SJSA1 (cell line): Measurements from ENCODE around the gene RDH13. TPM values are rescaled to one million over a fixed set of nuclear protein-coding genes. Genes with fewer than 3 reads are reported as not detected.

Source experiments
- DNase-seq, 2 experiments: peaks; one replicate each; pipeline ENCODE4 v3.0.0-alpha.2; 2015 to 2020; ENCODE audit warnings: low spot score in 2 of 2, low read depth in 1 of 2
- H3K27ac ChIP-seq: fragments of 250-450 bp; sonication (Bioruptor Pico); 2 replicates; pipeline ENCODE4 v1.5.1; 2020; ENCODE audit warnings: mild to moderate bottlenecking, moderate library complexity
- H3K27me3 ChIP-seq: fragments of 250-450 bp; sonication (Bioruptor Pico); replicated peaks from 2 replicates; pipeline ENCODE4 v1.5.1; 2020; ENCODE audit warnings: mild to moderate bottlenecking, moderate library complexity
- H3K36me3 ChIP-seq: fragments of 250-450 bp; sonication (Bioruptor Pico); 2 replicates; pipeline ENCODE4 v1.5.1; 2020; ENCODE audit warnings: mild to moderate bottlenecking
- H3K4me1 ChIP-seq: fragments of 250-450 bp; sonication (Bioruptor Pico); replicated peaks from 2 replicates; pipeline ENCODE4 v1.6.1; 2021; ENCODE audit warnings: mild to moderate bottlenecking
- H3K4me3 ChIP-seq: fragments of 250-450 bp; sonication (Bioruptor Pico); 2 replicates; pipeline ENCODE4 v1.5.1; 2020; ENCODE audit warnings: mild to moderate bottlenecking
- H3K9me3 ChIP-seq: fragments of 250-450 bp; sonication (Bioruptor Pico); replicated peaks from 2 replicates; pipeline ENCODE4 v1.5.1; 2020; ENCODE audit warnings: mild to moderate bottlenecking
- total RNA-seq: library from RNA; depleted of rRNA; stranded (reverse); fragments of >200 nt; shearing (Covaris generic); gene quantifications from 2 replicates; pipeline ENCODE4 v1.2.3, GENCODE V29; 2014

Gene RDH13
- total RNA-seq, 1 experiment from 2014 or later, result 7.1 TPM

DNA sequence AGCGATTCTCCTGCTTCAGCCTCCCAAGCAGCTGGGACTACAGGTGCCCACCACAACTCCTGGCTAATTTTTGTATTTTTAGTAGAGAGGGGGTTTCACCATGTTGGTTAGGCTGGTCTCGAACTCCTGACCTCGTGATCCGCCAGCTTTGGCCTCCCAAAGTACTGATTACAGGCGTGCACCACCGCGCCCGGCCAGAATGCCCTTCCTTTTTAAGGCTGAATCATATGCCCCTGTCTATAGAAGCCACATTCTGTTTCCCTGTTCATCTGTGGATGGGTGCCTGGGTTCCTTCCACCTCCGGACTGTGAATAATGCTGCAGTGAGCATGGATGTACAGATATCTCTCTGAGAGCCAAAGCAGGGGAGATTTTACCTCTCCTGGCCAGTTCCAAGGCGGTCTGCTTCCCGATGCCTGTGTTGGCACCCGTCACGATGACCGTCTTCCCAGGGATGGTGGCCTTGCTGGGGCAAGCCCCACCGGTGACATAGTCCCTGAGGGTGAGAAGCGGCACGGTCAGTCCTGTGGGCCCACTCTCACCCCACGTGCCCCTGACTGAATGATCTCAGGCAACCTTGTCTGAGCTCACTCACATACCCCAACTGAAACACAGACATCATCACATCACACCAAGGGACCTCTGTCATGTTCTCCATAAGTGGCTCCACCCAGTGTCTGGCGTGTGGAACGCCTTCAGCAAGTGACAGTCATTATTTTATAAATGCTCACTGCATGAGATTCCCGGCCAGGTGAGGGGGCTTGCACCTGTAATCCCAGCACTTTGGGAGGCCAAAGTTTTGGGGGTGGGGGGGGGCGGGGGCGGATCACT is 4.0 kb downstream of the RDH13 start:
- Histone ChIP-seq H3K4me3 (no peak overlapping the region), H3K27me3 (no peaks in the 10 kb centered on the region), H3K27ac (no peak overlapping the region), H3K4me1 (peaks cover 10% of the 10 kb centered on the region), H3K36me3 (peaks cover 21% of the 10 kb centered on the region), H3K9me3 (no peaks in the 10 kb centered on the region; the same call in 1 of the 2 replicates)
- DNase-seq, result no peak

DNA sequence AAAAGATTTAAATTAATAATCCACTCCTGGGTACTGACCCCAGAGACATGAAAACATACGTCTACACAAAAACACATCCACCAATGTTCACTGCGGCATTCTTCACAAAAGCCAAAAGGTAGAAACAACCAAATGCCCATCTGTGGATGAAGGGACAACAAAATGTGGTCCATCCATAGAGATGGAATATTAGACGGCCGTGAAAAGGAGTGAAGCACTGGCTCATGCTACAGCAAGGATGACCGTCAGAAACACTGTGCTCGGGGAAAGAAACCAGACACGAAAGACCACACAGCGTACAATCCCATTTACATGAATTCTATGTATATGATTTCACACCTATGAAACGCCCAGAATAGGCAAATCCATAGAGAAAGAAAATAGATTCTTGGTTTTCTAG is 6.1 kb downstream of the RDH13 start:
- no peaks in the 10 kb centered on the region for H3K4me1 ChIP-seq
- H3K9me3 ChIP-seq, result no peaks in the 10 kb centered on the region
- no peak overlapping the region for H3K4me3 ChIP-seq
- DNase-seq, result no peak
- peaks cover 18% of the 10 kb centered on the region for H3K36me3 ChIP-seq
- H3K27me3 ChIP-seq, result no peaks in the 10 kb centered on the region
- H3K27ac ChIP-seq, result no peak overlapping the region

DNA sequence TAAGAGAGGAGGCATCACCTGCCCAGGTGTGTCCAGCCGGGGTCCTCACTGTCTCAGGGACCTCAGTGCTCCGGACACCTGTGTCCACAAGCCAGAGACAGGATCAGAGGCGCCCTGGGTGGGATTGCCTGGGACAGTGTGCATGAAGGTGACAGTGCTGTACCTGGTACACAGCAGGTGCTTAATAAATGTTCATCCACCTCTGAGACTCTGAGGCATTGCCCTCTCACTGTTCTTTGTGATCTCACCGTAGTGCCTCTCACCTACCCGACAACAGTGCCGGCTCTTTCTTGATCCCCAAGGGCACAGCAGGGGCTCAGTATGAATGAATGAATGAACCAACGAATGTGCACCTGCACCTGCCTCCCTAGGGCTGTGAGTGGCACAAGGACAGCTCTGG is 9.2 kb downstream of the RDH13 start:
- H3K27me3 ChIP-seq, result no peaks in the 10 kb centered on the region
- H3K9me3 ChIP-seq, result no peaks in the 10 kb centered on the region
- H3K4me3 ChIP-seq, result no peak overlapping the region
- DNase-seq, result no peak
- H3K27ac ChIP-seq, result no peak overlapping the region
- H3K4me1 ChIP-seq, result no peaks in the 10 kb centered on the region
- H3K36me3 ChIP-seq, result peaks cover 18% of the 10 kb centered on the region

DNA sequence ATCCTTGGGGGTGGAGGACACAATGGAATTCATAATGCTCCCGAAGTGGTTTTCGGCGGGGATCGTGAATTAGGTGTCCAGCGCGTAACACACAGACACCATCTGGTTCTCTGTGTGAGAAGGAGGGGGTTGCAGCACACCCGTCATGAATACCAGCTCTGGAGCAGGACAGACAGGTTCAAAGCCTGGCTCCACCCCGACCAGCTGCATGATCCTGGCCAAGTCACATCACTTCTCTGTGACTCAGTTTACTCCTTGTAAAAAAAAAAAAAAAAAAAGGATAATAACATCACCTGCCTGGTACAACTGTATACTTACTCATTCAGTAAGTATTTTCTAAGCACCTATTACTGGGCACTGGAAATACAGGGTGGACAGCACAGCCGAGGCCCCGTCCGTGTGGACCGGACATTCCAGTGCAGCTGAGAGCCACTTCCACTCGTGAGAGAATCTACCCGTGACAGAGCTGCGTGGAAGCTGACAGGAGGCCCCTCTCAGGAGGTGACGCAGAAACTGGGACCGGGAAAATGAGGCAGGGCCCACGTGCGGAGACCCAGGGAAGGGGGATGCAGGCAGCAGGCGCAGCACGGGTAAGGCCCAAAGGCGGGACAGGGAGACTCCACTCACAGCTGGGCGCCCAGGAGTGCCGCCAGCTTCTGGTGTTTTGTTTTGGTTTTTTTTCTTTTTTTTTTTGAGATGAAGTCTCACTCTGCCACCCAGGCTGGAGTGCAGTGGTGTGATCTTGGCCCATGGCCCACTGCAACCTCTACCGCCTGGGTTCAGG is 12.0 kb downstream of the RDH13 start:
- Histone ChIP-seq H3K4me3 (no peak overlapping the region), H3K27ac (no peak overlapping the region), H3K36me3 (peaks cover 16% of the 10 kb centered on the region), H3K27me3 (no peaks in the 10 kb centered on the region), H3K9me3 (no peaks in the 10 kb centered on the region), H3K4me1 (no peaks in the 10 kb centered on the region)
- no peak for DNase-seq

DNA sequence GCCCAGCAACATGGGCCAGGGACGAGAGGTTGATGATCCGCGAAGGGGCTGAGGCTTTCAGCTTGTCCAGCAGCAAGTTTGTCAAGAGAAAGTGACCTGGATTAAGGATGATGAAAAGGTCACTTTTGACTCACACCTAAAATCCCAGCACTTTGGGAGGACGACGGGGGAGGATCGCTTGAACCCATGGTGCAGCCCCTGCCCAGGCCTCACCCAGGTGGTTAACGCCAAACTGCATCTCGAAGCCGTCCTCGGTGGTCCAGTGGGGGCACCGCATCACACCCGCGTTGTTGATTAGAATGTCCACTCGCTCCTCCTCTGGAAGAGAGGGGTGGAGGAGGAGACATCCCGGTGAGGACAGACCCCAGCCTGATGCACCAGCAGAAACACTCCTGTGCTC is 14.5 kb downstream of the RDH13 start:
- Histone ChIP-seq H3K4me1 (no peaks in the 10 kb centered on the region), H3K36me3 (peaks cover 8% of the 10 kb centered on the region; the same call in 1 of the 2 replicates), H3K4me3 (no peak overlapping the region), H3K27me3 (no peaks in the 10 kb centered on the region), H3K9me3 (no peaks in the 10 kb centered on the region), H3K27ac (no peak overlapping the region)
- no peak for DNase-seq

DNA sequence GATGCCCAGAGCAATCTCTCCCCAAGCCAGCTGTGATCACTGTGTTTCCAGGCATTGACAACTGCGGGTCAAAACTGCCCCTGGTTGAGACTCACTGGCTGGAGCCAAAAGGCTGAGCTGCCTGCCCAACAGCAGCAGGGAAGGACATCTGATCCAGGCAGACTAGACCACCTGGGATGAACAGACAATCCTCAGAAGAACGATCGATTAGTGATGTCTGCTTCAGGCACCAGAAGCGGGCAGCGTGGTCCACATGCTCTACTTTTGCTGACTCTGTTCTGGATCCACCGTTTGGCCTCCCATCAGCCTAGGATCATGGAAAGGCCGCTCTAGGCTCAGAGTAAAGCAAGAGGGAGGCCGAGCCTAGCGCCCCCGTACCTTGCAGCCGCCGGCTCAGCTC is 15.0 kb downstream of the RDH13 start:
- Histone ChIP-seq H3K4me3 (no peak overlapping the region), H3K27ac (no peak overlapping the region), H3K27me3 (no peaks in the 10 kb centered on the region), H3K9me3 (no peaks in the 10 kb centered on the region), H3K36me3 (peaks cover 8% of the 10 kb centered on the region; the same call in 1 of the 2 replicates), H3K4me1 (no peaks in the 10 kb centered on the region)
- no peak for DNase-seq

DNA sequence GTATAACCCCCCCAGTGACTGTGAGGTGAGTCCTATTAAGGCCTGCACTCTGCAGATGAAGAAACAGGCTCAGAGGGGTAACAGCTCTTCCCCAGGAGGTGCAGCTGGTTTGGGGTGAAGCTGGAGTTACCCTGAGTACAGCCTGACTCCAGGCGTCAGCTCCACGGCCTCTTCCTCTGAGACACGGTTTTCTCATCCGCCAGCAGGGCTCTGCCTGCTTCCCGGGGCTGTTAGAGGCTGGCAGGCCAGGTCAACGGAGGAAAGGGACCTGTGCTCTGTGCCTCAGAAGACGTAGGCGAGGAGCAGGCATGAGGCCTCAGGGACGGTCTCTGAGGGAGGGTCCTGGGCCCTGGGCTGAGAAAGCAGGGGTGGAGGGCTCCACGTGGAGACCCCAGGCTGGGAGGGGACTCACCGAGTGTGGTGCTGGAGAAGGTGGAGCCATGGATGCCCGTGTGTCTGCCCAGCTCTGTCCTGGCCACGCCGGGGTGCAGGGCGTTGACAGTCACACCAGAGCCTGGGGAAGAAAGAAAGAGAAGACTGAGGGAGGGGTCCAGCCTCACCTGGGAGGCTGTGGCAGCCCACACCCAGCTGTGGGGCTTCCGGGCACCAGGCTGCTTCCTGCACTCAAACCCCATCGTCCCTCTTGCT is 15.8 kb downstream of the RDH13 start:
- Histone ChIP-seq H3K4me3 (no peak overlapping the region), H3K9me3 (no peaks in the 10 kb centered on the region), H3K27me3 (no peaks in the 10 kb centered on the region), H3K27ac (no peak overlapping the region), H3K4me1 (no peaks in the 10 kb centered on the region), H3K36me3 (peaks cover 8% of the 10 kb centered on the region; the same call in 1 of the 2 replicates)
- DNase-seq, result no peak

DNA sequence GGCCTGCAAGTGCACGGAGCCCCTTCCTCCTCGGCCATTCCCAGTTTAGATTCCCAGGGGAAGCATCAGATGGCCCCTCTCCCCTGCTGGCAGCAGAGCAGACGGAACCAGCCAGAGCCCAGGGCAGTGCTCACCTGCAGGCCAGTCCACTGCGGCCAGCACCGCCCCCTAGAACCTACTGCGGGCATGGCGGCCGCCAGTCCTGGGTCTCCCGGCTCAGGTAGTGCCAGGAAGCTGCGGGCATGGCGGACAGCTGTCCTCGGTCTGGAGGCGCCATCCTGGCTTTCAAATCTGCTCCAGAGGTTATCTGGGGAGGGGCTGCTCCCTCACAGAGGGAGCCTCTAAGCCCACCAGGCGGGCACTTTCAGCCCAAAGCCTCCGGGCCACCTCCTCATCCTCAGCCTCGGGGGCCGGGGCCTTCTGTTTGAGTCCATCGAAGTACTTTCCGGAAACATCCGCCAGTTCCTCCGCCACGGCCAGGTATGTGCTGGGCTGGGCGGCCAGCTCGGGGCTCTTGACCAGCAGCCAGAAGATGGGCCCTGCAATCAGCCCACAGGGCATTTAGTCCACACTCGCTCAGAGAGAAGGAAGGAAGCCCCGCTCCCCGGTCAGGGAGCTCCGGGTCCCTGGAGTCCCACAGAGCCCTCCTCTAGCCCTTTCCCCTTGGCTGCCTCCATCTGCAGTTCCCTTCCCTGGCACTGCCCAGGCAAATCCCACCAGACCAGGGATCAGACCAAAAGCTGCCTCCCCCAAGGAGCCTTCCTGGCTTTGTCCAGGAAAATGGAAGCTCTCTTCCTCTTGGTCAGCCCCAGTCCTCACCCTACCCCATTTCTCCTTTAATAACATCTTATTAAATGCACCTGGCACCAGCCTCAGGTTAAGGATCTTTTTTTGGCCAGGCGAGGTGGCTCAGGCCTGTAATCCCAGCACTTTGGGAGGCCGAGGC is 17.9 kb downstream of the RDH13 start:
- DNase-seq, result no peak
- H3K27me3 ChIP-seq, result no peaks in the 10 kb centered on the region
- H3K9me3 ChIP-seq, result no peaks in the 10 kb centered on the region
- no peaks in the 10 kb centered on the region for H3K4me1 ChIP-seq
- H3K4me3 ChIP-seq, result no peak overlapping the region
- H3K36me3 ChIP-seq, result peaks cover 8% of the 10 kb centered on the region; the same call in 1 of the 2 replicates
- H3K27ac ChIP-seq, result no peak overlapping the region

DNA sequence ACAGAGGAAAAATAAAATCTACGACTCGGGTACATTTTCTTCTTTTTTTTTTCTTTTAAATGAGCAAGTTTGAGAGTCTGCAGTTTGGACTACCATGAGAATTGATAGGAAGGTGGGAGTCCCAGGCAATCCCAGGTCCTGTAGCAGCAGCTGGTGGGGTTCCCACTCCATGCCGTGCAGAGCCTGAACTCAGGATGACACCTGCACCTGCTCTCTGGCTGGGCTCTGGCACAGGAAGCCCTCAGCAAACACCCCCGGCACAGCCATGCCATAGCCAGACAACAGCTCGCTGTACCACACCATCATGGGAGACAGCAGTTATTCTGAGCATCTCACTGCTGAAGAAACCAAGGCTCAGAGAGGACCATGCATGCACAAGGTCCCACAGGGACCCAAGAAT is 18.7 kb downstream of the RDH13 start:
- Histone ChIP-seq H3K27ac (no peak overlapping the region), H3K36me3 (peaks cover 8% of the 10 kb centered on the region; the same call in 1 of the 2 replicates), H3K27me3 (no peaks in the 10 kb centered on the region), H3K4me3 (no peak overlapping the region), H3K4me1 (no peaks in the 10 kb centered on the region), H3K9me3 (no peaks in the 10 kb centered on the region)
- no peak for DNase-seq

DNA sequence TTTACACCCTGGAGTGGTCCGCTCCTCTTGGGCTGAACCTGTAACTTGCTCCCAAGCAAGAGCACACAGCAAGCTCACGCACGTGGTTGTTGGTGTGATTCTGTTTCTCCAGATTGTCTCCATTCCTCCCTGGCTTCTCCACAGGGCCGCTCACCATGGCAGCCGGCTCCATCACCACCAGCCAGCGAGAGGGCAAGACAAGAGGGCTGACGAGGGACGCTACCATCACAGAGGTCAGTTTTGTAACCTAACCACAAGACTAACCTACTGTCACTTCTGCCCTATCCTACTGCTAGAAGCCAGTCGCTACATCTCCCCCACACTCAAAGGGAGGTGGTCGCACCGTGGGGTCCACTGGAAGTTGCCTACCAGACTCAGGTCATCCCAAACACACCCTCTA is 20.3 kb downstream of the RDH13 start:
- no peak overlapping the region for H3K27ac ChIP-seq
- no peak for DNase-seq
- H3K4me1 ChIP-seq, result no peaks in the 10 kb centered on the region
- no peaks in the 10 kb centered on the region for H3K27me3 ChIP-seq
- H3K9me3 ChIP-seq, result no peaks in the 10 kb centered on the region
- peaks cover 8% of the 10 kb centered on the region; the same call in 1 of the 2 replicates for H3K36me3 ChIP-seq
- H3K4me3 ChIP-seq, result no peak overlapping the region

DNA sequence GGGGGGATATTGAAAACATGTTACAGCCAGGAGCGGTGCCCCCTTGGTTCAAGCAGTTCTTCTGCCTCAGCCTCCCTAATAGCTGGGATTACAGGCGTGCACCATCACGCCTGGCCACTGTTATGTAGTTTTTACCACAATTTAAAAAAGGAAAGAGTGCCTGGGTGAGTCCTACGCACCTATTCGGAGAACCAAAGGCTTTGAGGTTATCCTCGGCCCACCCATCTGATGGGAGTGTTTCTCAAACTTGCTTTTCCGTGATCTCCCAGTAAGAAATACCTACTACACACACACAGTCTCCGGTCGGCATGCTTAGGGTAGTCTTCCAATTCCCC is 20.6 kb downstream of the RDH13 start:
- DNase-seq, result no peak
- Histone ChIP-seq H3K36me3 (peaks cover 4% of the 10 kb centered on the region; the same call in 1 of the 2 replicates), H3K4me3 (no peak overlapping the region), H3K27me3 (no peaks in the 10 kb centered on the region), H3K9me3 (no peaks in the 10 kb centered on the region), H3K27ac (no peak overlapping the region), H3K4me1 (no peaks in the 10 kb centered on the region)

DNA sequence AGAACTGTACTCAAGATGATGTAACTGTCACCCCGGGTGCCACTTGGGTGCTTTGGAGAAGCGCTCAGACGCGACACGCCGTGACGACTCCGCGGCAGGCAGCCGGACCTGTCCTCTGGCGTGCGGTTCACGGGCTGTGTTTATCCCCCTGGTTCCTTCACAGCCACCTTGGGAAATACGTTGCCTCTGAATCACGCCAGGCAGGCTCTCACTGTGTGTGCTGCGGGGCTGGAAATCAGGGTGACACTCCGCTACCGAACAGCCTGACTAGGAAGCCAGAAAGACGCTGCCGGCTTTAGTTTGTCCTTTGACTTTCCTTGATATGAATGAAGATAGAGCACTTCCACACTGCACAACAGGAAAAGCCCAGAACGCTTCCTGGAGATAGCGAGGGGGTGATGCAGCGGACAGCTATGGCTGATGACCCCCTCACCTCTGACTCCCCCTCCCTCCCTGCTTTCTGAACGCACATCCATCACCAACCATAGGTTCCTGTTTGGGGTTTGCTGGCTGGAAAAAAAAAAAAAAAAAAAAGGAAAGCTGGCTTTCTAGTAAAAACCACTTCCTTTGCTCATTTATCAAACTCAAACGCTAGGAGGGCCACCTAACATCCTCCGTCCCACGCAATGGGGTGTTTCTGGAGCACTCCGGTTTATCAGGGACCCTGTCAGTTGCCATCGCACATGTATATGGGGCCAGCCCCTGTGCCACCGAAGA is 21.2 kb downstream of the RDH13 start:
- no peaks in the 10 kb centered on the region for H3K4me1 ChIP-seq
- 0 out of 2 replicates have a peak, but pooled peaks cover 4% of the 10 kb centered on the region for H3K36me3 ChIP-seq
- H3K4me3 ChIP-seq, result no peak overlapping the region
- no peak for DNase-seq
- no peak overlapping the region for H3K27ac ChIP-seq
- no peaks in the 10 kb centered on the region for H3K27me3 ChIP-seq
- H3K9me3 ChIP-seq, result no peaks in the 10 kb centered on the region

DNA sequence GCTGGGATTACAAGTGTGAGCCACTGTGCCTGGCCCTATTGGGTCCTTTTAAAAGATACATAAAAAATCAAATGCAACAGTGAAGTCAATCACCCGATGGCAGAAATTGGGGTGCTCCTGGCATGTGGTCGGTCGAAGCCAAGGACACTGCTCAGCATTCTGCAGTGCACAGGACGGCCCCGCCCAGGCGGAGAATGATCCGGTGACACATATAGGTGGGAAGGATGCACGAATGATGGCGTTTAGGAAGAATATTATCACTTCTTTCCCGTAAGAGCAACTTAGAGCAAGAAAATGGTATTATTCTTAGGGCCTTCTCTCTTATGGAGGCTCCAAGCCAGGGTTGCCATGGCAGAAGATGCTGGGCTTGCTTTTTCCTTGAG is 21.7 kb downstream of the RDH13 start:
- no peaks in the 10 kb centered on the region for H3K27me3 ChIP-seq
- no peak overlapping the region for H3K4me3 ChIP-seq
- no peak overlapping the region for H3K27ac ChIP-seq
- H3K36me3 ChIP-seq, result no peaks in the 10 kb centered on the region
- H3K4me1 ChIP-seq, result no peaks in the 10 kb centered on the region
- no peaks in the 10 kb centered on the region for H3K9me3 ChIP-seq
- no peak for DNase-seq
